B cell (primary cell): Measurements from ENCODE around the gene UPF3A.

Experiments
- CTCF ChIP-seq: fragments of 200-600 bp; IDR thresholded peaks from one replicate; pipeline ENCODE4 v1.8.0; 2022; ENCODE audit warnings: antibody characterized with exemption, mild to moderate bottlenecking
- EZH2 ChIP-seq: IDR thresholded peaks from 2 replicates; pipeline ENCODE4 v1.6.1; 2012; ENCODE audit warnings: borderline replicate concordance, low read depth, mild to moderate bottlenecking, moderate library complexity, low read length; ENCODE audit not compliant: insufficient read depth, poor library complexity, severe bottlenecking

GRCh38 chr13:114279758-114280355, 1.5 kb upstream of the UPF3A start:
- TF ChIP-seq CTCF (no peak), EZH2 (no peak)
